CD4-positive, alpha-beta T cell treated with Interleukin-2 at 100 ng/mL for 4 hours (primary cell): ENCODE measurements around the gene RASSF1.

Experiments
- DNase-seq: peaks from one replicate; pipeline ENCODE4 v3.0.0-alpha.2; 2020; ENCODE audit warnings: low spot score

RASSF1 gene

GRCh38 chr3:50299929-50300680, 40.5 kb downstream of the RASSF1 start:
- no peak for DNase-seq

DNA sequence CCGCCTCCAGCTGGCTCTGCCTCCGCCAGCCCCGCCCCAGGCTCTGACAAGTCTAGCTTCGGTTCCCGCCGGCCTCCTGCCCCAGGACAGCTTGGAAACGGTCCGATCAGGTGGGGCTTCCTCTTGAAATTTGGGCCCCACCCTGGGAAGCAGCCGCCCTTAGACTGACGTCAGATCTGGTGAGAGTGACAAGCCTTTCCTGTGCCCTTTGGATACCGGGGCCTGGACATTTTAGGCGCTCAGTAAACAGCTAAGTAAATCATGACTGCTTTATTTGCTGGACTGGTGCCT, 41.1 kb downstream of the RASSF1 start:
- DNase-seq = no peak

DNA sequence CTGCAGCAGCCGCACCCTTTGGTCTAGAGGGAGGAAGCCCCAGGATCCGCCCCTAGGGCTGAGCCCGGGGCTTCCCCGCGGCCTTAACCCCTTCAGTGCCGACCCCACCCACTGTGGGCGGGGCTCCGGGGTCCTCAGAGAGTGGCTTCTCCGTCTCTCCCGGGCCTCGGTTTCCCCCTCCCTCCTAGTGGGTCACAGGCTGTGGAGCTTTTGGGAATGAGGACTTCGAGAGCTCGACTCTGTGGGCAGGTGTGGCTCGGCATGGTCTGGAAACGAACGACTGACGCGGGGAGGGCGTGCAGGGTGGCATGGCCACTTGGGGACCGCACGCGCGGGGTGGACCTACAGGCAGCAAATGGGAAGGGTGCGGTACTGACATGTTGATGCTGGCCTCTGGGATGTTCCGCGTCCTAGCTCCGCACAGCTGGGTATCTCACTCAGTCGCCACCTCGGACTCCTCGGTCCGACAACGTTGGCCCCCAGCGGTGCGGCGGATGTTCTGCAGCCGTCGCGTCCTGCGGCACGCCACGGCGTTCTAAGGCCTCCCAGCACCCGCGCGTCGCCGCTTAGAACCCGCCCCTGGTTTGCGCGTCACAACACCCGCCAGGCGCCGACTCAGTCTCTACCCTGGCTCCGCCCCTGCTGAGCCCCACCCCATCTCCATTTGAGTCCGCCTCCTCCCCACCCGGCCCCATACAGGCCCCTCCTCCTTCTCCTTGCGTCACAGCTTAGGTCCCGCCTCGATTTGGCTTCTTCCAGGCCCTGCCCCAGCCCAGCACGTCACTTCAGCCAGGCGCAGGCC, 41.6 kb downstream of the RASSF1 start, which contains the start of the genes HYAL3 and NAA80:
HYAL3 (minus strand) TSS at position 570 of the 802 bp plus-strand sequence. CDS start 3,803 bp downstream, outside the sequence.
NAA80 (minus strand) TSS at position 570 of the 802 bp plus-strand sequence. CDS start 1,942 bp downstream, outside the sequence.
- peak; percentile 99 for DNase-seq

- DNase-seq = no peak
Observed at GRCh38 chr3:50297896-50298725, 42.5 kb downstream of the RASSF1 start.

GRCh38 chr3:50297384-50297775, 43.3 kb downstream of the RASSF1 start:
- no peak for DNase-seq

DNA sequence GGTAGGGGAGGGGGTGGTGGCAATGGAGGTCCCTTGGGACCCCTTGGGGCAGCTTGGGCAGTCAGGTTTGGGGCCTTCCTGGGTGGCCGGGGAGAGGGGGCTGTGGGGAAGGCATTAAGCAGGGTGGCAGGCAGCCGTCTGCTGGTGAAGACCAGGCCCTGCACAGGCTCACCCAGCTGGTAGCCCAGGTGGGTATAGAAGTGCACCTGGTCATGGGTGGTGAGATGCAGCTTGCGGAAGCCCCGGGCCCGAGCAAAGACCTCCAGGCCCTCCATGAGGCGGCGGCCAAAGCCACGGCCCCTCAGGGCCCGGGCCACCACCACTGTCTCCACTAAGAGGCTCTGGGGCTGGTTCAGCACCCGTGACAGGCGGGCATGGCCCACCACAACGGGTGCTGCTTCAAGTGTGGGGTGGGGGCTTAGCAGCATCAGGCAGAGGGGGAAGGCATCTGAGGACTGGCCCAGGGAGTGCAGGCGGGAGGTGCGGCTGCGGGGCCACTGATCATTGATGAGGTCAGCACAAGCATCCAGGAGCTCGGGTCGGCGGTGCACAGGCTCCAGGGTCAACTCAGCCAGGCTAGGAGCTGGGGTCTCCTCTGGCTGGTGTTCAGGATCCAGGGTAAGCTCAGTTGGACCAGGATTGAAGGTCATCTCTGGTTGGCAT, 43.8 kb downstream of the RASSF1 start:
- no peak for DNase-seq

- DNase-seq = no peak
Observed at GRCh38 chr3:50295553-50296431, 44.8 kb downstream of the RASSF1 start.

GRCh38 chr3:50294492-50295403, 45.9 kb downstream of the RASSF1 start:
- DNase-seq = no peak

GRCh38 chr3:50294089-50294488, 46.5 kb downstream of the RASSF1 start:
- DNase-seq = no peak

DNA sequence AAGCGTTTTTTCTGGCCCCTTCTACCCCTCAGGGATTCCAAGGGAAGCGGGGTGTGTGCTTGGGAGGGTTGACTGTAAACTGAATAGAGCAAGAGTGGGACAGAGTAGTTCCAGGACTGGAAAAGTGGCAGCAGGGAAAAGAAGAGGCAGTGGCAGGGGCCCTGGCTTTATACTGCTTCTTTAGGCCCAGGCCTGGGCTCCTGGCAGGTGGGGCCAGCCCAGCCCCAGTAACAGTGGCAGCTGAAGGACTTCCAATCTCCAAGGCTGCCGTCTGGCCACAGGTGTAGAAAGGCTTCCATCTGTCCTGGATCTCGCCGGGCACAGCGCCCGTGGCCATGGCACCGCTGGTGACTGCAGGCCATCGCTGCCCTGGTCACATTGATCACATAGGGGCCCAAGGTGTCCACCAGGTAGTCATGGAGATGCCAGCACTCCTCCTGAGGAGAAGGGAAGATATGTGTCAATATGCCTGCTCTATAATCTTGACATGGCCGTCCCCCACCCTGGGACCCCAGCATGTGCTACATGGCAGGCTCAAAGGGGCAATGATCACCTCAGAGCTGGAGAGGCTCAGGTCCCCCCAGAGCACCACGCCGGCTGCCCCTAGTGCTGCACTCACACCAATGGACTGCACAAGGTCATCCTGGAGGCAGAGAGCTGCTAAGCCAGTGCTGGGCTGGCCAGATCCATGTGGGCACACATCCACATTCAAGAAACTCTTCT, 47.4 kb downstream of the RASSF1 start:
- DNase-seq = no peak

- peak; percentile 97 for DNase-seq
Observed at GRCh38 chr3:50292159-50293078, 48.2 kb downstream of the RASSF1 start, which contains the start of gene IFRD2. Gene IFRD2 (minus strand): TSS chr3:50292429. CDS start chr3:50292274, 155 bp downstream.

DNA sequence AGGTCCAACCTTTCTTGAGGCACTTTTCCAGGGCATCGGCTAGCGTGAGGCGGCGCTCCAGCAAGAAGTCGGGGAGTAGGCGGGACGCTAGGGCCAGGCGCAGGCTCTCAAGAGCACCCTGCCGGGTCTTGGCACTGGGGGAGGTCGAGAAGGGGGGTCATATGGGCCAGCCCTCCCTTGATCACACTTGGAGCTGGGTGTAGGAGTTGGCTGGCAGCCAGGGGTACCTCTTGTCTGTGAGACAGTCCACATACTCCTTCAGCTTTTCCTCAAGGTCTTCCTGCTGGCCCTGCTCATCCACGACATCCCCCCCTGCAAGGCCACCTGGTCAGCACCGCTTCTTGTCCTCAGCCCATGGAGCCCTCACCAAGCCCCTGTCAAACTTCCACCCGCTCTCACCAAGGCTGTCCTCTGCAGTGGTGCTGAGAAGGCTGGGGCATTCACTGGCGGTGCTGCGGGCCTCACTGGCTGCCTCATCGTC, 50.4 kb downstream of the RASSF1 start:
- DNase-seq = no peak

GRCh38 chr3:50289130-50289529, 51.5 kb downstream of the RASSF1 start:
- DNase-seq = no peak

DNA sequence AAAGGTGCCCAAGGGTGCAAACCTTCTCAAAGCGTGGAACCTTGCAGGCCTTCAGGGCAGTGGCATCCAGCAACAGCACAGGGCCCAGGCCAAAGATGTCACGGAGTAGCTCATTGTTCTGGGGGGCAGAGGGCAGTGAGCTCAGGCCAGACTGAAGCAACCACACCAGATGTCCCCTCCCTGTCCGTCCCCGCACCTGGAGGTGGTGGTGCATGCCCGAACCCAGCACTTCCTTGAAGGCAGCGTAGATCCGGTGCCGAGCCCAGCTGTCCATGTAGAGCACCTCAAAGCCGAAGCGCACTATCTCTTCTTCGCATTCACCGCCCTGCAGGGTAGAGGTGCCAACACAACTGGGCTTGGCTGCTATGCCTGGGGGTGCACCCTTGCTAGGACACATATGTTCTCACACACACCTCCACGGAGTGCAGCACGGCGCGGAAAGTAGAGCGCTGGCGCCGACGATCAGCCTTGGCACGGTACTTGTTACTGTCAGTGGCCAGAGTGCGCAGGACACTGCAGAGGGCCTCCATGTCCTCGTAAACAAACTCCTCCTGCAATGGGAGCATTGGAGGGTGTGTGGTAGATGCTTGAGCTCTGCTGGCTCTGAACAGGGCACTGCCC, 52.1 kb downstream of the RASSF1 start:
- DNase-seq = no peak

DNA sequence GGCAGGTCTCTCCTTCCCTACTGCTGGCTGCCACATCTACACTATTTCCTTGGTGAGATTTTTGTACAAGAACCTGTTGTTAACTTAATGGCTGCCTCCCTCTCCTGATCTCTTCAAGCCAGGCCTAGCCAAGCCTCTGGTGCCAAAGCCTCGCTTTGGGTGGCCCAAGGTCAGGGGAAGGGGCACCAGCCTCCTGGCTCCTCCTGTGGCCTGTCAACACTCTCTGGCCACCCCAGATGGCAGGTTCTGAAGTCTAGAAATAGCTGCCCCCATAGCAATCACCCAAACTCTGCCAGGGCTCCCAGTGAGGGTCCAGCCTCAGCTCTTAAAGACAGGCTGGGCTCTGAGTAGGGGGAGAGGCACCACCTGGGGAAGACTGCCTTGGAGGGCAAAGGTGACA, 53.4 kb downstream of the RASSF1 start:
- no peak for DNase-seq

GRCh38 chr3:50286322-50287227, 54.1 kb downstream of the RASSF1 start:
- DNase-seq = no peak
